Sigmoid colon (tissue), 4 donors: ENCODE results near the gene CSNK1G2.

ENCODE experiments used
- CTCF ChIP-seq, 4 experiments: fragments of 450-650 bp in 3 of 4; fragments of 200-600 bp in 1 of 4; IDR thresholded peaks; one replicate each; pipeline ENCODE4 v1.5.1; 2016 to 2019; ENCODE audit warnings: antibody characterized with exemption in 4 of 4, mild to moderate bottlenecking in 3 of 4, moderate library complexity in 2 of 4
- EP300 ChIP-seq, 4 donors: sonication (generic); formaldehyde crosslinking; IDR thresholded peaks; one replicate each; pipeline ENCODE4 v1.6.1; 2017; ENCODE audit warnings: antibody characterized with exemption in 4 of 4
- POLR2A ChIP-seq, 2 donors: fragments of 450-650 bp; IDR thresholded peaks; one replicate each; pipeline ENCODE4 v1.6.1; 2016; ENCODE audit warnings: antibody characterized with exemption in 2 of 2, mild to moderate bottlenecking in 2 of 2, moderate library complexity in 2 of 2
- POLR2AphosphoS5 ChIP-seq, 4 donors: sonication (generic); formaldehyde crosslinking; IDR thresholded peaks; one replicate each; pipeline ENCODE4 v1.6.1; 2017; ENCODE audit warnings: antibody characterized with exemption in 4 of 4

- no peak for TF ChIP-seq POLR2A (IDR thresholded peaks at IDR 0.05)
- TF ChIP-seq CTCF (IDR thresholded peaks at IDR 0.05), result no peak
- no peak for TF ChIP-seq POLR2AphosphoS5 (IDR thresholded peaks at IDR 0.05)
- no peak for TF ChIP-seq EP300 (IDR thresholded peaks at IDR 0.05)
These were observed 85.8 kb downstream of the CSNK1G2 start for GRCh38 chr19:2026770-2027169.
